Mucosa of descending colon (tissue), 3 donors: Measurements from ENCODE around the gene STAT5A. TPM values are rescaled to one million over a fixed set of nuclear protein-coding genes. Genes with fewer than 3 reads are reported as not detected.

Source experiments
- ATAC-seq: fragments of 200-7000 bp; cut with Tn5 transposase; one replicate; pipeline ENCODE4 v1.9.1; 2020; ENCODE audit warnings: mild to moderate bottlenecking, moderate library complexity
- DNase-seq, 3 donors: peaks; one replicate each; pipeline ENCODE4 v3.0.0-alpha.2; 2020
- H3K36me3 ChIP-seq: fragments of 200-600 bp; one replicate; pipeline ENCODE4 v1.8.0; 2021; ENCODE audit warnings: low read depth, mild to moderate bottlenecking
- H3K4me1 ChIP-seq: fragments of 200-600 bp; one replicate; pipeline ENCODE4 v1.8.0; 2021; ENCODE audit warnings: low read depth, mild to moderate bottlenecking
- H3K4me3 ChIP-seq: fragments of 200-600 bp; one replicate; pipeline ENCODE4 v1.8.0; 2021; ENCODE audit warnings: mild to moderate bottlenecking
- H3K9me3 ChIP-seq: fragments of 200-600 bp; one replicate; pipeline ENCODE4 v1.8.0; 2021; ENCODE audit warnings: mild to moderate bottlenecking
- intact Hi-C, 2 donors: fragments of 100-400 bp; cut with DNase I in 1 of 2; cut with micrococcal nuclease in 1 of 2; formaldehyde crosslinking; loops; one replicate each; pipeline versions ENCODE4 v1.11.0 to v1.11.1; 2022; cut with DNase I, micrococcal nuclease
- total RNA-seq, 3 donors: library from RNA; stranded (reverse); fragmentation: NEBNext Ultra II Directional in 2 of 3; extraction: Animal tissue kit (Norgen Biotek cat#: 25700) in 2 of 3; gene quantifications; one replicate each; pipeline versions ENCODE4 v1.2.1 to v1.2.4, GENCODE V29; 2021 to 2023
- TF ChIP-seq, protein P1 (sequence below): fragments of 200-600 bp; IDR thresholded peaks from one replicate; pipeline ENCODE4 v1.8.0; 2022; ENCODE audit warnings: antibody characterized with exemption, mild to moderate bottlenecking
- donor health status: DM: no; HTN: no; CAD: no; lungs with moderate emphysema.
- donor health status: DM: no; HTN: no; CAD: no.
- donor health status: DM: no; HTN: yes; CAD: no.

Gene STAT5A
- total RNA-seq, 3 donors from 2014 or later = 26.4 to 53.7 (median 29.7) TPM

DNA sequence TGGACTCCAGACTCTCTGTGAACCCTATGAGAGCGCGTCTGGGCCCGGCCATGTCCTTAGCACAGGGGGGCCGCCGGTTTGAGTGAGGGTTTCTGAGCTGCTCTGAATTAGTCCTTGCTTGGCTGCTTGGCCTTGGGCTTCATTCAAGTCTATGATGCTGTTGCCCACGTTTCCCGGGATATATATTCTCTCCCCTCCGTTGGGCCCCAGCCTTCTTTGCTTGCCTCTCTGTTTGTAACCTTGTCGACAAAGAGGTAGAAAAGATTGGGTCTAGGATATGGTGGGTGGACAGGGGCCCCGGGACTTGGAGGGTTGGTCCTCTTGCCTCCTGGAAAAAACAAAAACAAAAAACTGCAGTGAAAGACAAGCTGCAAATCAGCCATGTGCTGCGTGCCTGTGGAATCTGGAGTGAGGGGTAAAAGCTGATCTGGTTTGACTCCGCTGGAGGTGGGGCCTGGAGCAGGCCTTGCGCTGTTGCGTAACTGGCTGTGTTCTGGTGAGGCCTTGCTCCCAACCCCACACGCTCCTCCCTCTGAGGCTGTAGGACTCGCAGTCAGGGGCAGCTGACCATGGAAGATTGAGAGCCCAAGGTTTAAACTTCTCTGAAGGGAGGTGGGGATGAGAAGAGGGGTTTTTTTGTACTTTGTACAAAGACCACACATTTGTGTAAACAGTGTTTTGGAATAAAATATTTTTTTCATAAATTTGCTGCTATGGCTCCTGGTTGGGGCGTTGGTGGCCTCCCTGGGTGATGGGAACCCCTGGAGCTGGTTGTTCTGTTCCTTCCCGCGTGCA lies 23.1 kb downstream of the STAT5A start:
- no peak overlapping the region for H3K4me3 ChIP-seq
- no peaks in the 10 kb centered on the region for H3K9me3 ChIP-seq
- peaks cover 6% of the 10 kb centered on the region for H3K36me3 ChIP-seq
- H3K4me1 ChIP-seq = peaks cover 14% of the 10 kb centered on the region
- intact Hi-C loops = no loop called here
- DNase-seq (peak; percentile 63 to 85 (median 64)), ATAC-seq (peak; percentile 48)
- TF ChIP-seq, protein P1, sequence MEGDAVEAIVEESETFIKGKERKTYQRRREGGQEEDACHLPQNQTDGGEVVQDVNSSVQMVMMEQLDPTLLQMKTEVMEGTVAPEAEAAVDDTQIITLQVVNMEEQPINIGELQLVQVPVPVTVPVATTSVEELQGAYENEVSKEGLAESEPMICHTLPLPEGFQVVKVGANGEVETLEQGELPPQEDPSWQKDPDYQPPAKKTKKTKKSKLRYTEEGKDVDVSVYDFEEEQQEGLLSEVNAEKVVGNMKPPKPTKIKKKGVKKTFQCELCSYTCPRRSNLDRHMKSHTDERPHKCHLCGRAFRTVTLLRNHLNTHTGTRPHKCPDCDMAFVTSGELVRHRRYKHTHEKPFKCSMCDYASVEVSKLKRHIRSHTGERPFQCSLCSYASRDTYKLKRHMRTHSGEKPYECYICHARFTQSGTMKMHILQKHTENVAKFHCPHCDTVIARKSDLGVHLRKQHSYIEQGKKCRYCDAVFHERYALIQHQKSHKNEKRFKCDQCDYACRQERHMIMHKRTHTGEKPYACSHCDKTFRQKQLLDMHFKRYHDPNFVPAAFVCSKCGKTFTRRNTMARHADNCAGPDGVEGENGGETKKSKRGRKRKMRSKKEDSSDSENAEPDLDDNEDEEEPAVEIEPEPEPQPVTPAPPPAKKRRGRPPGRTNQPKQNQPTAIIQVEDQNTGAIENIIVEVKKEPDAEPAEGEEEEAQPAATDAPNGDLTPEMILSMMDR = no peak

GRCh38 chr17:42312035-42312284 lies 23.7 kb downstream of the STAT5A start:
- no peaks in the 10 kb centered on the region for H3K9me3 ChIP-seq
- no peak overlapping the region for H3K4me3 ChIP-seq
- TF ChIP-seq, protein P1 = no peak
- H3K36me3 ChIP-seq = peaks cover 6% of the 10 kb centered on the region
- DNase-seq (no peak), ATAC-seq (no peak)
- intact Hi-C loops = no loop called here
- peaks cover 14% of the 10 kb centered on the region for H3K4me1 ChIP-seq

GRCh38 chr17:42312285-42313130 lies 24.2 kb downstream of the STAT5A start:
- TF ChIP-seq, protein P1 = peak; percentile 36
- no peaks in the 10 kb centered on the region for H3K9me3 ChIP-seq
- H3K36me3 ChIP-seq = peaks cover 6% of the 10 kb centered on the region
- no peak overlapping the region for H3K4me3 ChIP-seq
- DNase-seq = peak; percentile 76 to 88 (median 83)
- H3K4me1 ChIP-seq = peaks cover 14% of the 10 kb centered on the region
- ATAC-seq = peak; percentile 81
- intact Hi-C loops = no loop called here

- H3K36me3 ChIP-seq = peaks cover 6% of the 10 kb centered on the region
- H3K4me3 ChIP-seq = no peak overlapping the region
- H3K4me1 ChIP-seq = peaks cover 14% of the 10 kb centered on the region
- no peak for DNase-seq
- TF ChIP-seq, protein P1 = no peak
- ATAC-seq = no peak
- intact Hi-C loops = no loop called here
- H3K9me3 ChIP-seq = no peaks in the 10 kb centered on the region
These were observed 25.1 kb downstream of the STAT5A start for GRCh38 chr17:42313389-42313772.

DNA sequence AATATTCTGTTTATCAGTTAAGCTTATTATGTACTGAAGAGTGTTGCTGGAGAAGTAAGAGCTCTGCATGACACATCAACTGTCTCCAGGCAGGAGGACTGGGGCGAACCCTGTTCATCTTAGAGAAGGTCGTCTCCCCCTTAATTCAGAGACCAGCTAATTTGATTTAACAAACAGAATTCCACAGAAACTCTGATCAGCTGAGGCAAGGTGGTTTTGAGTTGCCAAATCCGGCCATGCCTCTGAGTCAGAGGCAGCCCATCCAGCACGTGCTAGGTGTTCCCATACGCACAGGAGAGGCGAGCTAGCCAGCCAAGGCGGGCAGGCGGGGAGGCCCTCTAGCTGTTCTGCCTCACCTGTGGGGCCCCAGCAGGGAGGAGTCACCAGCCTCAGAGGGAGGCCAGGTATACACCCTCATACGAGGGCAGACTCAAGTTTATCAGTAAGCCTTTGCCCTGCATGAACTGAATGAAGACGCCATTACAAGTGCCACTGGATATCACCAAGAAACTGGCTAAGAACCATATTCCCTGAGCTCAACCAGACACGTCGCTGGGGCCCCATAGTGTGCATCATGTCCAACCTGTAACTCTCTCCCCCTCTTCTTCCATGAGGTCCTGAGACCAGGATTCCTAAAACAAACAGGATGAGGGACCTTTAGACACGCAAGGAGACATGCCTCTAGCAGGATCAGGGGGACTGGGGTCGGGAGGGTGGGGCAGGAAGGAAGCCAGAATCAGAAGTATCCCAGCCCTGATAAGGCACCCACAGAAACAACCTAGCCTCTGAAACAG lies 25.7 kb downstream of the STAT5A start:
- ATAC-seq = no peak
- intact Hi-C loops = no loop called here
- Histone ChIP-seq H3K4me3 (no peak overlapping the region), H3K9me3 (no peaks in the 10 kb centered on the region), H3K4me1 (peaks cover 14% of the 10 kb centered on the region), H3K36me3 (peaks cover 6% of the 10 kb centered on the region)
- TF ChIP-seq, protein P1 = no peak
- DNase-seq = no peak
